GM12878 (cell line): ENCODE results near the gene NACA. TPM values are rescaled to one million over a fixed set of nuclear protein-coding genes. Genes with fewer than 3 reads are reported as not detected.

Source experiments
- ATAC-seq: fragments of 200-7000 bp; cut with Tn5 transposase; 3 replicates; pipeline ENCODE4 v1.9.1; 2020; ENCODE audit warnings: mild to moderate bottlenecking, moderate library complexity
- BruUV-seq: library from RNA; stranded (reverse); fragments of 400-500 nt; replicated peaks from 2 replicates; lab custom pipeline; 2021; lab: Mats Ljungman, UMichigan
- CTCF ChIA-PET: fragments of 300-600 bp; sonication (Branson Sonifier 250); formaldehyde crosslinking; extraction: SDS; loops from one replicate; lab custom pipeline; 2021; ENCODE audit warnings: inconsistent platforms; lab: Yijun Ruan, JAX
- POLR2A ChIA-PET: fragments of 350-600 bp; formaldehyde crosslinking; extraction: SDS; loops from one replicate; lab custom pipeline; 2021; ENCODE audit warnings: inconsistent platforms; lab: Charles Lee
- RAD21 ChIA-PET: fragments of 300-600 bp; sonication (Branson Sonifier 250); formaldehyde crosslinking; loops from one replicate; lab custom pipeline; 2023; ENCODE audit warnings: antibody characterized with exemption; ENCODE audit not compliant: unreplicated experiment; lab: Charles Lee
- SMC1A ChIA-PET: fragments of 300-600 bp; sonication (Branson Sonifier 250); formaldehyde crosslinking; loops from one replicate; lab custom pipeline; 2023; ENCODE audit not compliant: unreplicated experiment, uncharacterized antibody; lab: Charles Lee
- DNase-seq: peaks from one replicate; pipeline ENCODE4 v3.0.0-alpha.2; 2011; ENCODE audit warnings: low read depth, low spot score
- FAIRE-seq: peaks from 3 replicates; lab custom pipeline; 2011; peaks lifted over from hg19 to GRCh38; lab: Jason Lieb, UNC
- H2AFZ ChIP-seq: 2 replicates; pipeline ENCODE4 v1.6.0; 2011; ENCODE audit warnings: low read depth, low read length, control low read depth; ENCODE audit not compliant: control insufficient read depth
- H3K27ac ChIP-seq: 2 replicates; pipeline ENCODE4 v1.5.1; 2011; ENCODE audit warnings: control low read depth; ENCODE audit not compliant: control insufficient read depth, insufficient read depth
- H3K27me3 ChIP-seq, 2 experiments: replicated peaks in 1 of 2; 2 replicates each; pipeline versions ENCODE4 v1.6.0 to v1.6.1; 2011; ENCODE audit warnings: low read length in 1 of 2; ENCODE audit not compliant: control insufficient read depth in 2 of 2, insufficient read depth in 2 of 2
- H3K36me3 ChIP-seq, 2 experiments: 2 replicates each; pipeline ENCODE4 v1.5.1; 2011; ENCODE audit warnings: low read length in 1 of 2; ENCODE audit not compliant: control insufficient read depth in 2 of 2, insufficient read depth in 2 of 2
- H3K4me1 ChIP-seq: 2 replicates; pipeline ENCODE4 v1.6.1; 2011; ENCODE audit warnings: mild to moderate bottlenecking, low read length, moderate library complexity, mixed read lengths; ENCODE audit not compliant: control insufficient read depth, insufficient read depth
- H3K4me2 ChIP-seq: 2 replicates; pipeline ENCODE4 v1.6.0; 2011; ENCODE audit warnings: control low read depth; ENCODE audit not compliant: control insufficient read depth, insufficient read depth
- H3K4me3 ChIP-seq: fragments of 200-600 bp; sonication (generic); 2 replicates; pipeline ENCODE4 v1.5.1; 2016
- H3K79me2 ChIP-seq: 2 replicates; pipeline ENCODE4 v1.6.0; 2011; ENCODE audit warnings: low read length; ENCODE audit not compliant: control insufficient read depth, insufficient read depth
- H3K9ac ChIP-seq: 2 replicates; pipeline ENCODE4 v1.8.0; 2011; ENCODE audit warnings: low read length, control low read depth, mixed read lengths; ENCODE audit not compliant: control insufficient read depth, insufficient read depth
- H3K9me3 ChIP-seq: replicated peaks from 3 replicates; pipeline ENCODE4 v1.5.1; 2011; ENCODE audit warnings: mild to moderate bottlenecking, low read length; ENCODE audit not compliant: control insufficient read depth, insufficient read depth
- H4K20me1 ChIP-seq: 2 replicates; pipeline ENCODE4 v1.6.0; 2011; ENCODE audit not compliant: control insufficient read depth, insufficient read depth
- HDAC6 ChIP-seq: fragments of 200-600 bp; sonication (generic); IDR thresholded peaks from one replicate; pipeline ENCODE4 v1.8.0; 2017; ENCODE audit warnings: antibody characterized with exemption; ENCODE audit not compliant: unreplicated experiment
- LARP7 ChIP-seq: fragments of 450-650 bp; IDR thresholded peaks from 2 replicates; pipeline ENCODE4 v1.6.1; 2017; ENCODE audit warnings: mild to moderate bottlenecking
- NR2C1 ChIP-seq: fragments of 450-650 bp; IDR thresholded peaks from 2 replicates; pipeline ENCODE4 v1.6.1; 2017; ENCODE audit warnings: antibody characterized with exemption, mild to moderate bottlenecking, moderate library complexity
- POLR2A ChIP-seq: IDR thresholded peaks from 2 replicates; pipeline ENCODE4 v1.6.1; 2011; ENCODE audit warnings: low read depth, mild to moderate bottlenecking, low read length
- SMAD5 ChIP-seq: IDR thresholded peaks from 2 replicates; pipeline ENCODE4 v1.6.1; 2016; ENCODE audit warnings: antibody characterized with exemption, low read depth
- ZNF207 ChIP-seq: fragments of 450-650 bp; IDR thresholded peaks from 2 replicates; pipeline ENCODE4 v1.6.1; 2014; ENCODE audit warnings: antibody characterized with exemption, mild to moderate bottlenecking, borderline replicate concordance
- WGBS: methylation state at CpG from one replicate; pipeline ENCODE4 v1.1.6; 2016; ENCODE audit warnings: low lambda C conversion rate; ENCODE audit not compliant: insufficient replicate concordance, insufficient coverage; ENCODE audit errors: missing lambda C conversion rate; 5-methylcytosine and 5-hydroxymethylcytosine counted together
- in situ Hi-C: fragments of 300-500 bp; cut with MboI; formaldehyde crosslinking; loops from 9 replicates; pipeline ENCODE4 v1.14.3; 2018; ENCODE audit warnings: mixed read lengths
- intact Hi-C: fragments of 100-400 bp; cut with micrococcal nuclease; formaldehyde crosslinking; loops from one replicate; pipeline ENCODE4 v1.14.2; 2022; ENCODE audit not compliant: unreplicated experiment
- polyA plus RNA-seq, 11 experiments: library from polyadenylated mRNA; depleted of rRNA in 4 of 11; unstranded in 6 of 11; stranded (reverse) in 5 of 11; fragments of >200 nt; fragmentation: Nextera tagmentation in 4 of 11; fragmentation: Illumina TruSeq in 1 of 11; extraction: Ambion mirVana in 4 of 11; extraction: Trizol in 1 of 11; gene quantifications; 1 replicate in 1 of 11; 2 replicates in 10 of 11; pipeline versions ENCODE4 v1.2.1 to v1.2.3, GENCODE V29; 2011 to 2016; ENCODE audit warnings: inconsistent platforms in 2 of 11, missing spikeins in 2 of 11, low read depth in 1 of 11
- total RNA-seq, 4 experiments: library from RNA; depleted of rRNA in 3 of 4; stranded (reverse); fragments of >200 nt in 3 of 4; fragmentation: Illumina TruSeq in 1 of 4; extraction: Trizol in 1 of 4; gene quantifications; 2 replicates each; pipeline versions ENCODE4 v1.2.1 to v1.2.3, GENCODE V29; 2013 to 2021
- TF ChIP-seq, protein P1 (sequence below): fragments of 150-350 bp; IDR thresholded peaks from 2 replicates; pipeline ENCODE4 v1.6.1; 2016; ENCODE audit warnings: low read depth, low read length
- TF ChIP-seq, protein P2 (sequence below): IDR thresholded peaks from 2 replicates; pipeline ENCODE4 v1.6.1; 2011; ENCODE audit warnings: mild to moderate bottlenecking, low read depth, low read length, moderate library complexity; ENCODE audit not compliant: insufficient replicate concordance
- TF ChIP-seq, protein P3 (sequence below): fragments of 450-650 bp; IDR thresholded peaks from 2 replicates; pipeline ENCODE4 v1.6.1; 2017; ENCODE audit warnings: mild to moderate bottlenecking, low read depth, inconsistent platforms; ENCODE audit not compliant: poor library complexity, severe bottlenecking
- TF ChIP-seq, protein P4 (sequence below): fragments of 450-650 bp; formaldehyde crosslinking; IDR thresholded peaks from 2 replicates; pipeline ENCODE4 v1.4.0; 2020; ENCODE audit warnings: mild to moderate bottlenecking, moderate library complexity

Gene NACA
- total and polyA plus RNA-seq, 10 of the 15 experiments (the other 5 are each of a cell fraction or from before 2014, with no cell fraction given) = 1,181 to 2,782 (median 1,905) TPM

DNA sequence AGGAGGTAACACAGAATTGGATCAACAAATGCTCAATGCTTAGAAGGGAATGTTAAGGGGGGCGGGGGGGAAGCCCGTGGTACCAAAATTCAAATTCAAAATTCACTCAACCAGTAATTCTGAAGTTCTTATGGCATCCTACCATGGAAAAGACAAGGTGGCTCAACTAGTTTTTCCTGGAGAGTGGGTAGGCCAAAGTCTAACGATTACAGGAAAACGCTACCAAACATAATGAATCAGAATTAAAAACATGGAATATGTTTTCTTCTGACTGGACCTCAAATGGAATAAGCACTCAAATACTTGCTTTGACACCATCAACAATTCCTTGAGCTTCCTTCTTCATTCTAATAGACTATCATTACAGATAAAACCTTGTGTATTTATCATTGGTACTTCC is 2.3 kb downstream of the NACA start:
- no peak for FAIRE-seq
- no peaks in the 10 kb centered on the region for H3K9me3 ChIP-seq
- CTCF ChIA-PET = interaction anchor here (0.6 to 1.9 kb wide), 2 partner anchors 31 to 86 kb away, joined by 3 to 11 read pairs; no protein-coding TSS in a partner anchor
- peak overlapping the region; percentile 33; the same call in 1 of the 2 replicates for H3K27ac ChIP-seq
- H3K27me3 ChIP-seq = no peaks in the 10 kb centered on the region
- RAD21 ChIA-PET = interaction anchor here (1.0 to 2.1 kb wide), 3 partner anchors 38 to 86 kb away, joined by 3 to 8 read pairs (median 3); no protein-coding TSS in a partner anchor
- H3K4me2 ChIP-seq = peak overlapping the region; percentile 91
- H4K20me1 ChIP-seq = peaks cover 26% of the 10 kb centered on the region
- H3K4me1 ChIP-seq = peaks cover 39% of the 10 kb centered on the region
- 48% methylated on average over 4 of the region's 4 CpGs for WGBS
- no TSS peak for BruUV-seq
- H3K36me3 ChIP-seq = peaks cover 9 to 32% of the 10 kb centered on the region in 2 experiments
- peak overlapping the region; percentile 97 for H3K4me3 ChIP-seq
- no peak for ATAC-seq
- H3K79me2 ChIP-seq = peaks cover 71% of the 10 kb centered on the region
- POLR2A ChIA-PET = interaction anchor here (0.6 to 3.7 kb wide), 10 partner anchors 9 to 281 kb away, joined by 3 to 21 read pairs (median 4); partner anchors contain the start of gene PTGES3
- TF ChIP-seq SMAD5 (no peak), ZNF207 (no peak), LARP7 (no peak), HDAC6 (no peak), NR2C1 (no peak), POLR2A (no peak)
- TF ChIP-seq, protein P1, sequence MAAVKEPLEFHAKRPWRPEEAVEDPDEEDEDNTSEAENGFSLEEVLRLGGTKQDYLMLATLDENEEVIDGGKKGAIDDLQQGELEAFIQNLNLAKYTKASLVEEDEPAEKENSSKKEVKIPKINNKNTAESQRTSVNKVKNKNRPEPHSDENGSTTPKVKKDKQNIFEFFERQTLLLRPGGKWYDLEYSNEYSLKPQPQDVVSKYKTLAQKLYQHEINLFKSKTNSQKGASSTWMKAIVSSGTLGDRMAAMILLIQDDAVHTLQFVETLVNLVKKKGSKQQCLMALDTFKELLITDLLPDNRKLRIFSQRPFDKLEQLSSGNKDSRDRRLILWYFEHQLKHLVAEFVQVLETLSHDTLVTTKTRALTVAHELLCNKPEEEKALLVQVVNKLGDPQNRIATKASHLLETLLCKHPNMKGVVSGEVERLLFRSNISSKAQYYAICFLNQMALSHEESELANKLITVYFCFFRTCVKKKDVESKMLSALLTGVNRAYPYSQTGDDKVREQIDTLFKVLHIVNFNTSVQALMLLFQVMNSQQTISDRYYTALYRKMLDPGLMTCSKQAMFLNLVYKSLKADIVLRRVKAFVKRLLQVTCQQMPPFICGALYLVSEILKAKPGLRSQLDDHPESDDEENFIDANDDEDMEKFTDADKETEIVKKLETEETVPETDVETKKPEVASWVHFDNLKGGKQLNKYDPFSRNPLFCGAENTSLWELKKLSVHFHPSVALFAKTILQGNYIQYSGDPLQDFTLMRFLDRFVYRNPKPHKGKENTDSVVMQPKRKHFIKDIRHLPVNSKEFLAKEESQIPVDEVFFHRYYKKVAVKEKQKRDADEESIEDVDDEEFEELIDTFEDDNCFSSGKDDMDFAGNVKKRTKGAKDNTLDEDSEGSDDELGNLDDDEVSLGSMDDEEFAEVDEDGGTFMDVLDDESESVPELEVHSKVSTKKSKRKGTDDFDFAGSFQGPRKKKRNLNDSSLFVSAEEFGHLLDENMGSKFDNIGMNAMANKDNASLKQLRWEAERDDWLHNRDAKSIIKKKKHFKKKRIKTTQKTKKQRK = no peak
- TF ChIP-seq, protein P2, sequence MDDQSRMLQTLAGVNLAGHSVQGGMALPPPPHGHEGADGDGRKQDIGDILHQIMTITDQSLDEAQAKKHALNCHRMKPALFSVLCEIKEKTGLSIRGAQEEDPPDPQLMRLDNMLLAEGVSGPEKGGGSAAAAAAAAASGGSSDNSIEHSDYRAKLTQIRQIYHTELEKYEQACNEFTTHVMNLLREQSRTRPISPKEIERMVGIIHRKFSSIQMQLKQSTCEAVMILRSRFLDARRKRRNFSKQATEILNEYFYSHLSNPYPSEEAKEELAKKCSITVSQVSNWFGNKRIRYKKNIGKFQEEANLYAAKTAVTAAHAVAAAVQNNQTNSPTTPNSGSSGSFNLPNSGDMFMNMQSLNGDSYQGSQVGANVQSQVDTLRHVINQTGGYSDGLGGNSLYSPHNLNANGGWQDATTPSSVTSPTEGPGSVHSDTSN = no peak
- TF ChIP-seq, protein P3, sequence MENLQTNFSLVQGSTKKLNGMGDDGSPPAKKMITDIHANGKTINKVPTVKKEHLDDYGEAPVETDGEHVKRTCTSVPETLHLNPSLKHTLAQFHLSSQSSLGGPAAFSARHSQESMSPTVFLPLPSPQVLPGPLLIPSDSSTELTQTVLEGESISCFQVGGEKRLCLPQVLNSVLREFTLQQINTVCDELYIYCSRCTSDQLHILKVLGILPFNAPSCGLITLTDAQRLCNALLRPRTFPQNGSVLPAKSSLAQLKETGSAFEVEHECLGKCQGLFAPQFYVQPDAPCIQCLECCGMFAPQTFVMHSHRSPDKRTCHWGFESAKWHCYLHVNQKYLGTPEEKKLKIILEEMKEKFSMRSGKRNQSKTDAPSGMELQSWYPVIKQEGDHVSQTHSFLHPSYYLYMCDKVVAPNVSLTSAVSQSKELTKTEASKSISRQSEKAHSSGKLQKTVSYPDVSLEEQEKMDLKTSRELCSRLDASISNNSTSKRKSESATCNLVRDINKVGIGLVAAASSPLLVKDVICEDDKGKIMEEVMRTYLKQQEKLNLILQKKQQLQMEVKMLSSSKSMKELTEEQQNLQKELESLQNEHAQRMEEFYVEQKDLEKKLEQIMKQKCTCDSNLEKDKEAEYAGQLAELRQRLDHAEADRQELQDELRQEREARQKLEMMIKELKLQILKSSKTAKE = no peak
- TF ChIP-seq, protein P4, sequence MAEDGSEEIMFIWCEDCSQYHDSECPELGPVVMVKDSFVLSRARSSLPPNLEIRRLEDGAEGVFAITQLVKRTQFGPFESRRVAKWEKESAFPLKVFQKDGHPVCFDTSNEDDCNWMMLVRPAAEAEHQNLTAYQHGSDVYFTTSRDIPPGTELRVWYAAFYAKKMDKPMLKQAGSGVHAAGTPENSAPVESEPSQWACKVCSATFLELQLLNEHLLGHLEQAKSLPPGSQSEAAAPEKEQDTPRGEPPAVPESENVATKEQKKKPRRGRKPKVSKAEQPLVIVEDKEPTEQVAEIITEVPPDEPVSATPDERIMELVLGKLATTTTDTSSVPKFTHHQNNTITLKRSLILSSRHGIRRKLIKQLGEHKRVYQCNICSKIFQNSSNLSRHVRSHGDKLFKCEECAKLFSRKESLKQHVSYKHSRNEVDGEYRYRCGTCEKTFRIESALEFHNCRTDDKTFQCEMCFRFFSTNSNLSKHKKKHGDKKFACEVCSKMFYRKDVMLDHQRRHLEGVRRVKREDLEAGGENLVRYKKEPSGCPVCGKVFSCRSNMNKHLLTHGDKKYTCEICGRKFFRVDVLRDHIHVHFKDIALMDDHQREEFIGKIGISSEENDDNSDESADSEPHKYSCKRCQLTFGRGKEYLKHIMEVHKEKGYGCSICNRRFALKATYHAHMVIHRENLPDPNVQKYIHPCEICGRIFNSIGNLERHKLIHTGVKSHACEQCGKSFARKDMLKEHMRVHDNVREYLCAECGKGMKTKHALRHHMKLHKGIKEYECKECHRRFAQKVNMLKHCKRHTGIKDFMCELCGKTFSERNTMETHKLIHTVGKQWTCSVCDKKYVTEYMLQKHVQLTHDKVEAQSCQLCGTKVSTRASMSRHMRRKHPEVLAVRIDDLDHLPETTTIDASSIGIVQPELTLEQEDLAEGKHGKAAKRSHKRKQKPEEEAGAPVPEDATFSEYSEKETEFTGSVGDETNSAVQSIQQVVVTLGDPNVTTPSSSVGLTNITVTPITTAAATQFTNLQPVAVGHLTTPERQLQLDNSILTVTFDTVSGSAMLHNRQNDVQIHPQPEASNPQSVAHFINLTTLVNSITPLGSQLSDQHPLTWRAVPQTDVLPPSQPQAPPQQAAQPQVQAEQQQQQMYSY (CRISPR knock-in tag) = no peak
- intact Hi-C loops = no loop called here
- peak overlapping the region; percentile 99 for H3K9ac ChIP-seq
- H2AFZ ChIP-seq = no peak overlapping the region
- DNase-seq = no peak
- in situ Hi-C loops = no loop called here
- SMC1A ChIA-PET = interaction anchor here (0.6 to 2.7 kb wide), 7 partner anchors 27 to 94 kb away, joined by 3 to 10 read pairs (median 3); partner anchors contain the start of gene PTGES3
